Psoas muscle (tissue), 8 donors: Measurements from ENCODE around the gene GHRH. TPM values are rescaled to one million over a fixed set of nuclear protein-coding genes. Genes with fewer than 3 reads are reported as not detected.

ENCODE experiments used
- ATAC-seq, 4 donors: fragments of 200-7000 bp; cut with Tn5 transposase; one replicate each; pipeline ENCODE4 v1.9.1; 2020; ENCODE audit warnings: moderate library complexity in 3 of 4, mild to moderate bottlenecking in 2 of 4
- DNase-seq, 2 donors: peaks; one replicate each; pipeline ENCODE4 v3.0.0-alpha.2; 2020
- H3K27ac ChIP-seq: fragments of 200-600 bp; one replicate; pipeline ENCODE4 v1.8.0; 2022
- H3K27me3 ChIP-seq, 3 donors: fragments of 200-600 bp in 1 of 3; one replicate each; pipeline versions ENCODE4 v1.6.1 to v1.8.0; 2013 to 2022; ENCODE audit warnings: low read length in 2 of 3, mild to moderate bottlenecking in 2 of 3, moderate library complexity in 1 of 3; ENCODE audit not compliant: insufficient read depth in 3 of 3
- H3K36me3 ChIP-seq, 2 donors: fragments of 200-600 bp in 1 of 2; one replicate each; pipeline versions ENCODE4 v1.6.1 to v1.8.0; 2013 to 2022; ENCODE audit warnings: low read depth in 1 of 2, mild to moderate bottlenecking in 1 of 2, moderate library complexity in 1 of 2; ENCODE audit not compliant: insufficient read depth in 1 of 2
- H3K4me1 ChIP-seq: fragments of 200-600 bp; one replicate; pipeline ENCODE4 v1.8.0; 2022
- H3K4me3 ChIP-seq: fragments of 200-600 bp; one replicate; pipeline ENCODE4 v1.8.0; 2022; ENCODE audit warnings: mild to moderate bottlenecking
- H3K9me3 ChIP-seq: fragments of 200-600 bp; one replicate; pipeline ENCODE4 v1.8.0; 2022
- WGBS, 3 donors: extraction: QIAGEN DNeasy Blood & Tissue Kit; methylation state at CpG; one replicate each; pipeline versions ENCODE4 v1.1.6 to v1.1.7; 2013; 5-methylcytosine and 5-hydroxymethylcytosine counted together
- intact Hi-C, 2 donors: fragments of 100-400 bp; cut with DNase I; formaldehyde crosslinking; loops; one replicate each; pipeline versions ENCODE4 v1.11.0 to v1.14.2; 2022
- polyA plus RNA-seq, 3 donors: library from polyadenylated mRNA; stranded (reverse); fragments of 200-250 nt; gene quantifications; one replicate each; pipeline ENCODE4 v1.2.3, GENCODE V29; 2013
- total RNA-seq, 4 donors: library from RNA; stranded (reverse); fragmentation: NEBNext Ultra II Directional in 2 of 4; extraction: Animal tissue kit (Norgen Biotek cat#: 25700) in 2 of 4; gene quantifications; one replicate each; pipeline versions ENCODE4 v1.2.1 to v1.2.4, GENCODE V29; 2021 to 2023
- TF ChIP-seq, protein P1 (sequence below): fragments of 200-600 bp; IDR thresholded peaks from one replicate; pipeline ENCODE4 v1.8.0; 2022; ENCODE audit warnings: antibody characterized with exemption
- donor health status: healthy with polysubstance abuse.
- donor health status: DM: no; HTN: no; CAD: no; lungs with moderate emphysema.
- donor health status: Bipolar disorder and iron deficiency.
- donor health status: healthy.
- donor health status: DM: yes; HTN: yes; CAD: no.
- donor health status: DM: no; HTN: no; CAD: no.
- donor health status: DM: no; HTN: no; CAD: no.
- donor health status: DM: yes; HTN: yes; CAD: no.

Gene GHRH
- total and polyA plus RNA-seq, 7 donors = not detected

DNA sequence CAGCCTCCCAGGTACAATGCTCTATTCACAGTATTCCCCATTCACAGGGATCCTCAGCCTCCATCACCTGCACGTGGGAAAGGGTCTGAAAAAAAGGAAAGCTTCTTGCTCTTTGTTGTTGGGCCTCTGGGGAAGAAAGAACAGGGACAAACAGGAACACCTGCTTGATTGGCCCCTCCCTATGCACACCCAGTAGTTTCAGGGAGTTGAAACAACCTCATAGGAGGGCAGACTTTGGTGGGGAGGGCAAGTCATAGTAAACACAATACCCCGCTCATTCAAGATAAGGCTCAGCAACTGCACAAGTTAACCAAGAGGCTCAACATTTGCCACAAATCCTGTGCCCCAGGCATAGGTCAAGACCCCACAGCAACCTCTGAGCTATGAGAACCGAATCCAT is 1.7 kb downstream of the GHRH start:
- no peaks in the 10 kb centered on the region for H3K27me3 ChIP-seq
- intact Hi-C loops = no loop called here
- WGBS, 3 donors = 57 to 71% (median 71%) methylated on average over 3 of the region's 3 CpGs
- no peaks in the 10 kb centered on the region for H3K9me3 ChIP-seq
- ATAC-seq = no peak
- no peak overlapping the region for H3K27ac ChIP-seq
- H3K4me3 ChIP-seq = no peak overlapping the region
- no peaks in the 10 kb centered on the region for H3K36me3 ChIP-seq
- TF ChIP-seq, protein P1, sequence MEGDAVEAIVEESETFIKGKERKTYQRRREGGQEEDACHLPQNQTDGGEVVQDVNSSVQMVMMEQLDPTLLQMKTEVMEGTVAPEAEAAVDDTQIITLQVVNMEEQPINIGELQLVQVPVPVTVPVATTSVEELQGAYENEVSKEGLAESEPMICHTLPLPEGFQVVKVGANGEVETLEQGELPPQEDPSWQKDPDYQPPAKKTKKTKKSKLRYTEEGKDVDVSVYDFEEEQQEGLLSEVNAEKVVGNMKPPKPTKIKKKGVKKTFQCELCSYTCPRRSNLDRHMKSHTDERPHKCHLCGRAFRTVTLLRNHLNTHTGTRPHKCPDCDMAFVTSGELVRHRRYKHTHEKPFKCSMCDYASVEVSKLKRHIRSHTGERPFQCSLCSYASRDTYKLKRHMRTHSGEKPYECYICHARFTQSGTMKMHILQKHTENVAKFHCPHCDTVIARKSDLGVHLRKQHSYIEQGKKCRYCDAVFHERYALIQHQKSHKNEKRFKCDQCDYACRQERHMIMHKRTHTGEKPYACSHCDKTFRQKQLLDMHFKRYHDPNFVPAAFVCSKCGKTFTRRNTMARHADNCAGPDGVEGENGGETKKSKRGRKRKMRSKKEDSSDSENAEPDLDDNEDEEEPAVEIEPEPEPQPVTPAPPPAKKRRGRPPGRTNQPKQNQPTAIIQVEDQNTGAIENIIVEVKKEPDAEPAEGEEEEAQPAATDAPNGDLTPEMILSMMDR = no peak
- no peak for DNase-seq
- H3K4me1 ChIP-seq = no peaks in the 10 kb centered on the region

DNA sequence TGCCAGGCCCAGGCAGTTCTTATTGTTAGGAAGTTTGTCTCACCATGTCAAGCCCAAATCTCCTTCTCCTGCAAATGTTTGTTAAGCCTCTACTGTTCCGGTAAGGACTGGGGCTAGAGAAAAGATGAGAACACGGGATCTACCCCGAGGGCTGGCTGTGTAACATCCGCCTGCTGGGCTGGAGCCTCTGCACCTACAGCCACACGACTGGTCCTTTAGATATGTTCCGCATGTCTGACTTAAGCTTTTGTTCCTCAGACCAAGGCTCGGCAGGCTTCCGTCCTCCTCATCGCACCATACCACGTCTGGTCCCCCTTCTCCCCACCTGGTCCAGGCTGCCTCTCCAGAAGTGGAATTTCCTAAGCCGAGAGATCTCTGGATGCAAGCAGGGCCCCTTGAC is 2.6 kb downstream of the GHRH start:
- TF ChIP-seq, protein P1 = no peak
- intact Hi-C loops = no loop called here
- Histone ChIP-seq H3K9me3 (peaks cover 5% of the 10 kb centered on the region), H3K36me3 (no peaks in the 10 kb centered on the region), H3K4me3 (no peak overlapping the region), H3K27me3 (no peaks in the 10 kb centered on the region), H3K4me1 (no peaks in the 10 kb centered on the region), H3K27ac (no peak overlapping the region)
- DNase-seq = no peak
- WGBS, 3 donors = 70 to 76% (median 76%) methylated on average over 11 of the region's 11 CpGs
- no peak for ATAC-seq

DNA sequence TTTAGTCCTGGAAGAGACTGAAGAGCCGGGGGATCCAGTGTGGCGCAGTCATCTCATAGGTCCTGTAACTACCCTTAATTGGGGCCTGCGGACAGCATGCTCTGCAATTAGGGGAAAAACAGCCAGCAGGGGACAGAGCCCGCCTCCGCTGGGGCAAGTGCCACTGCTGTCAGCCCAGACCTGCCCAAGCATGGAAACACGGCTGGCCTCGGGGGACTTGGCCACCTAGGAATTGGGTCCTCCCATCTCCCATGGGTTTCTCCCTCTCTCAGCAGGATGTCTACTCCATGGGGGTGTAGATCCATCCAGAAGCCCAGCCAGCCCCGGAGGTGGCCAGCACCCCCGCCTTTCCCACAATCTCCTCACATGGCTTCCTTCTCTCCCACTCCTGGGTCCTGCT is 3.6 kb downstream of the GHRH start:
- TF ChIP-seq, protein P1 = no peak
- Histone ChIP-seq H3K27ac (no peak overlapping the region), H3K36me3 (no peaks in the 10 kb centered on the region), H3K27me3 (no peaks in the 10 kb centered on the region), H3K4me1 (no peaks in the 10 kb centered on the region), H3K9me3 (peaks cover 7% of the 10 kb centered on the region), H3K4me3 (no peak overlapping the region)
- ATAC-seq (no peak), DNase-seq (no peak)
- 65 to 70% (median 69%) methylated on average over 9 of the region's 9 CpGs for WGBS, 3 donors
- intact Hi-C loops = no loop called here

DNA sequence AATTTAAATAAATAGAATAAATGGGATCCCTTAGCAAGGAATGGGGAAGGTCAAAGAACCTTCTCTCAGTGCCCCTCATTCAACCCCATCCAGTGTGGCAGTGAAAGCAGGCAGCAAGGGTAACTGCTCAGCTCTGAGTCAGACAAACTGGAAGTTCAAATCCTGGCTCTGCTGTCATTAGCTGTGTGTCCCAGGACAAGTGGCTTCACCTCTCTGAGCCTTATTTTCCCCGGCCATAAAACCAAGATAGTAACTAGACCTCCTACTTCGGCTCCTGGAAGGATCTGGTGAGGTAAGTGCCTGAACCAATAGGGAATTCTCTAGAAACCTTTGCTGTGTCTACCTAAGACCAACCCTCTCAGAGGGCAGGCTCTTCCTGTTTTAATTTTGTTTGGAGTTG is 4.1 kb downstream of the GHRH start:
- DNase-seq (no peak), ATAC-seq (no peak)
- no peaks in the 10 kb centered on the region for H3K36me3 ChIP-seq
- H3K4me1 ChIP-seq = no peaks in the 10 kb centered on the region
- H3K27ac ChIP-seq = no peak overlapping the region
- intact Hi-C loops = no loop called here
- WGBS, 3 donors = 60 to 72% (median 69%) methylated on average over 2 of the region's 2 CpGs
- H3K9me3 ChIP-seq = peaks cover 7% of the 10 kb centered on the region
- no peak overlapping the region for H3K4me3 ChIP-seq
- H3K27me3 ChIP-seq = no peaks in the 10 kb centered on the region
- TF ChIP-seq, protein P1 = no peak

DNA sequence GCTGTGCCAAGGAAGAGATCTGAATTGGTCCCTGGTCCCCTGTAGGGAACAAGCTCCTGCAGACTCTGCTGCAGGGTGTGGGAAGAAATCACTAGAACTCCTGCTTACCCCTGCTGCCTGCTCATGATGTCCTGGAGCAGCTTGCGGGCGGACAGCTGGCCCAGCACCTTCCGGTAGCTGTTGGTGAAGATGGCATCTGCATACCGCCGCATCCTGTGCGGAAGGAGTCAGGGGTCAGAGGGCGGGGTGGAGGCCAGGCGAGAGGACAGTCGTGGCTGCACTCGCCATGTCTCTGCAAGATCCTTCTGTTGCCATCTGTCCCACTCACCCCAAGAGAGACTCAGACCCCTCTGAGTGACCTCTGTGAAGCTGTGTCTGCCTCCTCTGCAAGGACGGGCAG is 5.3 kb downstream of the GHRH start:
- WGBS, 3 donors = 70 to 79% (median 72%) methylated on average over 11 of the region's 11 CpGs
- TF ChIP-seq, protein P1 = no peak
- H3K36me3 ChIP-seq = no peaks in the 10 kb centered on the region
- ATAC-seq (no peak), DNase-seq (no peak)
- no peaks in the 10 kb centered on the region for H3K4me1 ChIP-seq
- no peak overlapping the region for H3K27ac ChIP-seq
- intact Hi-C loops = no loop called here
- no peaks in the 10 kb centered on the region for H3K27me3 ChIP-seq
- H3K9me3 ChIP-seq = peaks cover 7% of the 10 kb centered on the region
- no peak overlapping the region for H3K4me3 ChIP-seq
